Glutamatergic neuron (in vitro differentiated cells): ENCODE results near the gene NR4A1. TPM values are rescaled to one million over a fixed set of nuclear protein-coding genes. Genes with fewer than 3 reads are reported as not detected.

Experiments used
- DNase-seq: peaks from one replicate; pipeline ENCODE4 v3.0.0; 2022
- H3K27ac Mint-ChIP-seq: one replicate; pipeline ENCODE4 v1.8.0; 2020; ENCODE audit warnings: mild to moderate bottlenecking, mixed read lengths, inconsistent platforms; ENCODE audit not compliant: unreplicated experiment
- H3K27me3 Mint-ChIP-seq: one replicate; pipeline ENCODE4 v1.8.0; 2020; ENCODE audit warnings: mild to moderate bottlenecking, moderate library complexity, mixed read lengths, inconsistent platforms; ENCODE audit not compliant: unreplicated experiment
- H3K36me3 Mint-ChIP-seq: one replicate; pipeline ENCODE4 v1.8.0; 2020; ENCODE audit warnings: mild to moderate bottlenecking, mixed read lengths, inconsistent platforms; ENCODE audit not compliant: unreplicated experiment
- H3K4me1 Mint-ChIP-seq: one replicate; pipeline ENCODE4 v1.8.0; 2020; ENCODE audit warnings: mild to moderate bottlenecking, low read depth, mixed read lengths, inconsistent platforms; ENCODE audit not compliant: unreplicated experiment
- H3K4me3 Mint-ChIP-seq: one replicate; pipeline ENCODE4 v1.8.0; 2020; ENCODE audit warnings: mild to moderate bottlenecking, mixed read lengths, inconsistent platforms; ENCODE audit not compliant: unreplicated experiment
- H3K9me3 Mint-ChIP-seq: one replicate; pipeline ENCODE4 v1.8.0; 2020; ENCODE audit warnings: mild to moderate bottlenecking, moderate library complexity, mixed read lengths, inconsistent platforms; ENCODE audit not compliant: unreplicated experiment
- total RNA-seq: library from RNA; stranded (reverse); fragmentation: NEBNext Ultra II Directional; extraction: Animal tissue kit (Norgen Biotek cat#: 25700); gene quantifications from one replicate; pipeline ENCODE4 v1.2.1, GENCODE V29; 2021; ENCODE audit not compliant: unreplicated experiment
- TF ChIP-seq, protein P1 (sequence below): fragments of 200-600 bp; sonication (generic); IDR thresholded peaks from one replicate; pipeline ENCODE4 v1.5.0; 2021; ENCODE audit not compliant: partially characterized antibody, unreplicated experiment

The NR4A1 gene
- total RNA-seq, 1 donor from 2014 or later: 8.5 TPM

DNA sequence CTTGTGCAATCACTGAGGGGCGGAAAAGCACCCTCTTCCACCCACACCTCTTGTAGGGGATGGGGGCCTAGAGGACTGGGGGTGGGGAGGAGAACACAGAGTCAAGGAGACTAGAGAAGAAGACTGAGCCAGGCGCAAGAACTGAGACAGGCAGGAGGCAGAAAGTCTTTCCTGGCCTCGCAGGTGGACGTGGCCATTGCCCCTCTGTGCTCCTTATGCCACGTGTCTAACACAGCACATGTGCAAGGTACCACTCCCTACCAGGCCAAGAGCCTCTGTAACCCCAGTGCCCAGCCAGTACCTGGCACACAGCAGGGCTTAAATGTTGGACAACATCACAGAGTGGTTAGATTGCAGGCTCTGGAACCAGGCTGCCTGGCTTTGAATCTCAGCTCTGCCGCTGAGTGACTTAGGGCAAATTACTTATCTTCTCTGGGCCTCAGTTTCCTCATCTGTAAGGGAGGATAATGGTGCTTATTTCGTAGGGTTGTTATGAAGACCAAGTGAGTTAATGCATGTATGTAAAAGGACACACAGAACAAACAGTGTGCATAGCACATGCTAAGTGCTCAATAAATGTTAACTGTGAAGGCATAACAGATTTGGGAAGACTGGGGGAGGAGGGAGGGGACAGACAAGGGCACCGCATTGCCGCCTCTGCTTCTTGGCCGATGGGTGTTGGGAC, 45.9 kb upstream of the NR4A1 start:
- H3K27ac Mint-ChIP-seq: peak overlapping the region; percentile 64
- DNase-seq: no peak
- H3K4me1 Mint-ChIP-seq: peaks cover 41% of the 10 kb centered on the region
- TF ChIP-seq, protein P1, sequence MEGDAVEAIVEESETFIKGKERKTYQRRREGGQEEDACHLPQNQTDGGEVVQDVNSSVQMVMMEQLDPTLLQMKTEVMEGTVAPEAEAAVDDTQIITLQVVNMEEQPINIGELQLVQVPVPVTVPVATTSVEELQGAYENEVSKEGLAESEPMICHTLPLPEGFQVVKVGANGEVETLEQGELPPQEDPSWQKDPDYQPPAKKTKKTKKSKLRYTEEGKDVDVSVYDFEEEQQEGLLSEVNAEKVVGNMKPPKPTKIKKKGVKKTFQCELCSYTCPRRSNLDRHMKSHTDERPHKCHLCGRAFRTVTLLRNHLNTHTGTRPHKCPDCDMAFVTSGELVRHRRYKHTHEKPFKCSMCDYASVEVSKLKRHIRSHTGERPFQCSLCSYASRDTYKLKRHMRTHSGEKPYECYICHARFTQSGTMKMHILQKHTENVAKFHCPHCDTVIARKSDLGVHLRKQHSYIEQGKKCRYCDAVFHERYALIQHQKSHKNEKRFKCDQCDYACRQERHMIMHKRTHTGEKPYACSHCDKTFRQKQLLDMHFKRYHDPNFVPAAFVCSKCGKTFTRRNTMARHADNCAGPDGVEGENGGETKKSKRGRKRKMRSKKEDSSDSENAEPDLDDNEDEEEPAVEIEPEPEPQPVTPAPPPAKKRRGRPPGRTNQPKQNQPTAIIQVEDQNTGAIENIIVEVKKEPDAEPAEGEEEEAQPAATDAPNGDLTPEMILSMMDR: no peak
- peaks cover 4% of the 10 kb centered on the region for H3K36me3 Mint-ChIP-seq
- peaks cover 12% of the 10 kb centered on the region for H3K27me3 Mint-ChIP-seq
- peak overlapping the region; percentile 92 for H3K4me3 Mint-ChIP-seq
- H3K9me3 Mint-ChIP-seq: peaks cover 11% of the 10 kb centered on the region

DNA sequence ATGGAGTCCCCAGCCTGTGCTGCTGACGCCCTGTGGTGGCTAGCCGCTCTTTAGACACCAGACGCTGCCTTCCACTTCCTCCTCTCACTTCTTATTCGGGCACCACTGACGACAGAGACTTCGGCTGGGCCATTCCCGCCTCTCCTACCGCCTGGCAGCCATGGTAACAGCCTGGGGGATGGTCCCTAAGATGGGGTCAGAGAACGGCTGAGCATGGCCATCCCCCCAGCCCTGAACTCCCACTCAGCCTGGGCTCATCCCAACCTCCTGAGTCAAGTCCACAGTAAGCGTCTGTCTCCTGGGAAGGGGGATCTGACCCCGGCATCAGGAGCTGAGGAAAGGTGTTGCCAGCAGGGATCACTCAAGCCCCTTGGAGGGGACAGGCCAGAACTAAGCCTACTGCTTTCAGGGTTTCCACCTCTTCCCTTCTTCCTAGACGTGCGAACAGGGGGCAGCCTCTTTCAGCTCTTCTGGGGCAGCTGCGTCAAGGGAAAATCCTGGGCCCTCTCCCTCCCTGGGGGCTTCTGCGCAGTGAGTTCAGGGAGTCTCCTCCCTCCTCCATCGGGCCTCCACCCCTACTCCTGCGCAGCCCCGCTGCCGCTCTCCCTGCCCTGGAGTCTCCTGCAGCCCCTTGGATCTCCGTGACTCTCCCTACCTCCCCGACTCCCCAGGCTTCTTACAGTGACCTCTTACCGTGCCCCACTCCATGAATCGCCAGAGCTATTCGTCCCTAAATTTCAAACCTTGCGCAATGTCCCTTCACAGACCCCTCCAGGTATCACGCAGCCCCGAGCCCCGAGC, 45.1 kb upstream of the NR4A1 start:
- DNase-seq: no peak
- Mint-ChIP-seq H3K9me3 (peaks cover 11% of the 10 kb centered on the region), H3K4me3 (peak overlapping the region; percentile 92), H3K27ac (peak overlapping the region; percentile 88), H3K36me3 (peaks cover 4% of the 10 kb centered on the region), H3K4me1 (peaks cover 46% of the 10 kb centered on the region), H3K27me3 (peaks cover 9% of the 10 kb centered on the region)
- TF ChIP-seq, protein P1: no peak

DNA sequence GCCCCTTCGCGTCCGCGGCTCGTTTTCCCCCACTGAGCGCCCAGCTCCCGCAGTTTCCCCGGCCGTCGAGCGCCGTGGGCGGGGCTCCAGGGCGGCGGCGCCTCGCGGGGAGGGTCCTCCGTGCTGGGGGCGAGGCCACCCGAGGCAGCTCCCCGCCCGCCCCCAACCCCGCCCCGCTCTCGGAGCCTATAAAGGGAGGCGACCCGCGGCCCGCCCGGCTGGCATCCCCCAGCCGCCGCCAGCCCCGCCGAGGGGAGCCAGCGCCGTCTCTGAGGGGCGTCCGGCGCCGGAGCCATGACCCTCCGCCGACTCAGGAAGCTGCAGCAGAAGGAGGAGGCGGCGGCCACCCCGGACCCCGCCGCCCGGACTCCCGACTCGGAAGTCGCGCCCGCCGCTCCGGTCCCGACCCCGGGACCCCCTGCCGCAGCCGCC, 44.5 kb upstream of the NR4A1 start, which contains the start of gene TAMALIN:
TAMALIN (plus strand) TSS at position 221 of the 432 bp plus-strand sequence; CDS start at position 295, 74 bp downstream.
- Mint-ChIP-seq H3K27me3 (peaks cover 9% of the 10 kb centered on the region), H3K9me3 (peaks cover 11% of the 10 kb centered on the region), H3K4me1 (peaks cover 48% of the 10 kb centered on the region), H3K4me3 (peak within 1 kb of the TSS; percentile 92), H3K27ac (peak within 1 kb of the TSS; percentile 88), H3K36me3 (peaks cover 4% of the 10 kb centered on the region)
- peak; percentile 66 for DNase-seq
- TF ChIP-seq, protein P1: no peak

DNA sequence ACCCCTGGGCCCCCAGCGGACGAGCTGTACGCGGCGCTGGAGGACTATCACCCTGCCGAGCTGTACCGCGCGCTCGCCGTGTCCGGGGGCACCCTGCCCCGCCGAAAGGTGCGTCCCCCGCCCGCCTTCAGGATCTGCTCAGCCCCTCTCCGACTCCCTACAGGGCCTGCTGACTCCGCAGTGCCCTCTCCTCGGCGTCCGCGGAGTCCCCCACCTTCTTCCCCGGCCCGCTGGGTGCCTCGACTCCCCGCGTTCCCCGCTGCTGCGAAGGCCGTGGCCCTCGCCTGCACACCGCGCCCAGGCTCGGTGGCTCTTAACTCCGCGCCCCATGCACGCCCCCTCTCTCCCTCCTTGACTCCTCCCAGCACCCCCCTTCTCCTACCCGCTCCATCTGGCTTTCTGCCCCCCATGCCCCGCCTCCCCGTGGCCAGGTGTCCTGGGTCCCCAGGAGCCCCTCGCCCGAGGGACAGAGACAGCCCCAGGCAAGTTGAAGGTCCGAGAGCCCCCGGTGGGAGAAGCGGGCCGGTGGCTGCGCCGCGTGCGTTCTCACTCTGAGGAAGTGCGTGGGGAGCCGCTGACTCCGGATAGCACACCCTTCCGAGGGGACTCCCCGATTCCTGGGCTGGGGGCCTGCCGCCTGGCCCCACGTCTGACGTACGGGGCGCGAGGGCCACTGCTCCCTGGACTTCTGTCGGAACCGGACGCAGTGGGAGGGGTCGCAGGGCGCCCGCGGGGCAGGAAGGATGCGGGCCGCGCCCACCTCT, 43.9 kb upstream of the NR4A1 start:
- DNase-seq: no peak
- Mint-ChIP-seq H3K4me3 (peak overlapping the region; percentile 83), H3K9me3 (peaks cover 12% of the 10 kb centered on the region), H3K36me3 (peaks cover 3% of the 10 kb centered on the region), H3K27ac (no peak overlapping the region), H3K4me1 (peaks cover 46% of the 10 kb centered on the region), H3K27me3 (peaks cover 7% of the 10 kb centered on the region)
- TF ChIP-seq, protein P1: no peak
